ENCODE measurements around the gene CYLC1.

The CYLC1 gene, protein sequence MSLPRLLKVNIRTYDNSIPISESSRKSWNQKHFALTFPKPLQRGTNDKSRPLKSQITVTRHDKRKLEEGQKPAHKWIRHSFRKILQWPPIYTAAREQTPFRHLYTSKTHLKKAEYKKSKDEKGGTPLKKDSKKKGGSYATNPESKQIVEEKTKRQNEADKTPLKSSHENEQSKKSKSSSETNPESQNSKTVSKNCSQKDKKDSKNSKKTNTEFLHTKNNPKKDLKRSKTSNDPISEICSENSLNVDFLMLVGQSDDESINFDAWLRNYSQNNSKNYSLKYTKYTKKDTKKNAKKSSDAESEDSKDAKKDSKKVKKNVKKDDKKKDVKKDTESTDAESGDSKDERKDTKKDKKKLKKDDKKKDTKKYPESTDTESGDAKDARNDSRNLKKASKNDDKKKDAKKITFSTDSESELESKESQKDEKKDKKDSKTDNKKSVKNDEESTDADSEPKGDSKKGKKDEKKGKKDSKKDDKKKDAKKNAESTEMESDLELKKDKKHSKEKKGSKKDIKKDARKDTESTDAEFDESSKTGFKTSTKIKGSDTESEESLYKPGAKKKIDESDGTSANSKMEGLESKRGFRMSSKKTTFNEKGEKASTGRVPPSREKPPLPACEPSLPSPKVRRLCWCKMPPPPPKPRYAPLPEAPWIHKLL

DNA sequence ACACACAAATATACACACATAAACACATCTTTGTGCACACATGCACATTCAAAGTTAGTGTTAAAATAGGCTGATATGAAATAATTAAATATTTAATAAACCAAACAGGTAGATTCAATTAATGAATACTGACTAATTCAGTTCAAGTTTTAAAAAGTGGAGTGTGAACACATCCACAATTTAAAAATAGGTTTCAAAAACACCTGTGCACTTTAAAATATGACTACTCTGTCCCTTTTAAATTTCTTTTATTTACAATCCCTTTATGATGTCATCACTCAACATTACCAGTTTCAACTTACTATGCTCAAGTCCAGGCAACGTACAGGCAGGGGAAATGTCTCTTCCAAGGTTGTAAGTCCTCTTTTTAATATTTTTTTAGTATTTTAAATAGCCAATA, at the start of gene CYLC1:
Gene CYLC1 (plus strand): TSS at position 301 of the 400 bp plus-strand sequence. CDS start 37 bp downstream, at position 338.
- DNase-seq (ENCODE audit: low read depth): no peak
- Histone ChIP-seq H3K27me3 (replicated peaks; ENCODE audit: control insufficient read depth, insufficient read depth, low read length) (no peaks in the 10 kb centered on the region), H3K36me3 (ENCODE audit: control insufficient read depth, insufficient read depth, low read length, severe bottlenecking) (no peaks in the 10 kb centered on the region), H3K9me3 (ENCODE audit: control insufficient read depth, low read length) (peaks cover 3% of the 10 kb centered on the region), H3K4me3 (ENCODE audit: low read length) (no peak within 1 kb of the TSS), H3K9ac (ENCODE audit: low read length) (no peak within 1 kb of the TSS), H3K4me1 (ENCODE audit: control insufficient read depth, insufficient read depth, low read length) (no peaks in the 10 kb centered on the region)

GRCh38 chrX:83819304-83819703, 41.6 kb upstream of the CYLC1 start:
- no peak for DNase-seq (ENCODE audit: low read depth)
- peaks cover 13% of the 10 kb centered on the region for H3K9me3 ChIP-seq (ENCODE audit: control insufficient read depth, low read length)

GRCh38 chrX:83829874-83830273, 31.1 kb upstream of the CYLC1 start:
- no peaks in the 10 kb centered on the region for H3K4me1 ChIP-seq (ENCODE audit: control insufficient read depth, insufficient read depth, low read length)
- H3K27me3 ChIP-seq (replicated peaks; ENCODE audit: control insufficient read depth, insufficient read depth, low read length): no peaks in the 10 kb centered on the region
- no peak overlapping the region for H3K4me3 ChIP-seq (ENCODE audit: low read length)
- H3K9ac ChIP-seq (ENCODE audit: low read length): no peak overlapping the region
- H3K36me3 ChIP-seq (ENCODE audit: control insufficient read depth, insufficient read depth, low read length, severe bottlenecking): no peaks in the 10 kb centered on the region
- DNase-seq (ENCODE audit: low read depth): no peak
- peaks cover 5% of the 10 kb centered on the region for H3K9me3 ChIP-seq (ENCODE audit: control insufficient read depth, low read length)

More at GRCh38 chrX:83819304-83819703, 41.6 kb upstream of the CYLC1 start:
- H3K4me1 ChIP-seq (ENCODE audit: control insufficient read depth, insufficient read depth, low read length): no peaks in the 10 kb centered on the region
- H3K36me3 ChIP-seq (ENCODE audit: control insufficient read depth, insufficient read depth, low read length, severe bottlenecking): no peaks in the 10 kb centered on the region
- H3K4me3 ChIP-seq (ENCODE audit: low read length): no peak overlapping the region
- H3K27me3 ChIP-seq (replicated peaks; ENCODE audit: control insufficient read depth, insufficient read depth, low read length): no peaks in the 10 kb centered on the region
- H3K9ac ChIP-seq (ENCODE audit: low read length): no peak overlapping the region

- no peaks in the 10 kb centered on the region for H3K4me1 ChIP-seq (ENCODE audit: control insufficient read depth, insufficient read depth, low read length)
- H3K27me3 ChIP-seq (replicated peaks; ENCODE audit: control insufficient read depth, insufficient read depth, low read length): no peaks in the 10 kb centered on the region
- H3K36me3 ChIP-seq (ENCODE audit: control insufficient read depth, insufficient read depth, low read length, severe bottlenecking): no peaks in the 10 kb centered on the region
- DNase-seq (ENCODE audit: low read depth): peak; percentile 60
- H3K9ac ChIP-seq (ENCODE audit: low read length): no peak overlapping the region
- peaks cover 4% of the 10 kb centered on the region for H3K9me3 ChIP-seq (ENCODE audit: control insufficient read depth, low read length)
- H3K4me3 ChIP-seq (ENCODE audit: low read length): no peak overlapping the region
Observed at GRCh38 chrX:83845397-83845796, 15.5 kb upstream of the CYLC1 start.

- H3K9ac ChIP-seq (ENCODE audit: low read length): no peak overlapping the region
- H3K4me1 ChIP-seq (ENCODE audit: control insufficient read depth, insufficient read depth, low read length): no peaks in the 10 kb centered on the region
- H3K9me3 ChIP-seq (ENCODE audit: control insufficient read depth, low read length): peaks cover 4% of the 10 kb centered on the region
- H3K27me3 ChIP-seq (replicated peaks; ENCODE audit: control insufficient read depth, insufficient read depth, low read length): no peaks in the 10 kb centered on the region
- H3K36me3 ChIP-seq (ENCODE audit: control insufficient read depth, insufficient read depth, low read length, severe bottlenecking): no peaks in the 10 kb centered on the region
- H3K4me3 ChIP-seq (ENCODE audit: low read length): no peak overlapping the region
- no peak for DNase-seq (ENCODE audit: low read depth)
Observed at GRCh38 chrX:83847339-83847738, 13.6 kb upstream of the CYLC1 start.

DNA sequence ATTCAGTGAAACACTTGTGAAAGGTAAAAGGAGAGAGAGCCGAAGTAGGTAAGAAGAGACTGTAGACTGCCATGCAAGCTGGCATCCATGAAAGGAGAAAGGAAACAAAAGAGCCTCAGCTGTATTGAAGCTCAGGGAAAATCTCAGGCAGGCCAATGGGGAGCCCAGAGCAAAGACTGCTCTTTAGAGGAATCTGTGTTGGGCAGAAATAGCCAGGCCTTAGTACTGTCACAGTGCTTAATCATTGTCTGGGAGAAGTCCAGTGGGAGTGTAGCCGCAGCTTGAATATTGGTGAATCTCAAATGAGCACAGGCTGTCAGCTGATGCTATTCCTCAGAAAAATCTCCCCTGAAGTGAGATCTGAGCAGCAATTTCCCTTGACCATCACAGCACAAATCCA, 27.6 kb downstream of the CYLC1 start:
- no peaks in the 10 kb centered on the region for H3K36me3 ChIP-seq (ENCODE audit: control insufficient read depth, insufficient read depth, low read length, severe bottlenecking)
- DNase-seq (ENCODE audit: low read depth): no peak
- no peak overlapping the region for H3K4me3 ChIP-seq (ENCODE audit: low read length)

DNA sequence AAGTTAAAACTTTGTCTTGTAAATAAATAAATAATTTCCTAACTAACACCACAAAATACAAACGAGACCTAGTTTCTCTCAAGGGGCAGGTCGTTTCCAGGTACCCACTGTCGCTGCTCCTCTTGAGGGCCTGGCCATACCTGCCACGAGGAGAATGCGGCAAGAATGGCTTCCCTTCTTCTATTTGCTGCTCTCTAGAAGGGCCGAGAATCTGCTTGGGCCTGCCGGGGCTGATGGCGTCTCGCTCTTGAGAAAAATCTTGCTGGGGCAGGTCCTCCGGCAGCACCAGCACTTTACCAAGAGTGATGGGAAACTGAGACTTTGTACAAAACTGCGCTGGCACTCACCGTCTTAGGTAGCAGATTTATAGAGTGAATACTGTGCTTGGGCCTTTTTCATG, 31.5 kb downstream of the CYLC1 start:
- no peak overlapping the region for H3K4me3 ChIP-seq (ENCODE audit: low read length)
- H3K4me1 ChIP-seq (ENCODE audit: control insufficient read depth, insufficient read depth, low read length): no peaks in the 10 kb centered on the region
- peaks cover 3% of the 10 kb centered on the region for H3K9me3 ChIP-seq (ENCODE audit: control insufficient read depth, low read length)
- H3K9ac ChIP-seq (ENCODE audit: low read length): no peak overlapping the region
- H3K36me3 ChIP-seq (ENCODE audit: control insufficient read depth, insufficient read depth, low read length, severe bottlenecking): no peaks in the 10 kb centered on the region
- no peaks in the 10 kb centered on the region for H3K27me3 ChIP-seq (replicated peaks; ENCODE audit: control insufficient read depth, insufficient read depth, low read length)
- no peak for DNase-seq (ENCODE audit: low read depth)

More for the DNA sequence above, 27.6 kb downstream of the CYLC1 start:
- H3K27me3 ChIP-seq (replicated peaks; ENCODE audit: control insufficient read depth, insufficient read depth, low read length): no peaks in the 10 kb centered on the region
- no peaks in the 10 kb centered on the region for H3K4me1 ChIP-seq (ENCODE audit: control insufficient read depth, insufficient read depth, low read length)
- H3K9me3 ChIP-seq (ENCODE audit: control insufficient read depth, low read length): peaks cover 3% of the 10 kb centered on the region
- no peak overlapping the region for H3K9ac ChIP-seq (ENCODE audit: low read length)

GRCh38 chrX:83906921-83907320, 46.0 kb downstream of the CYLC1 start:
- H3K27me3 ChIP-seq (replicated peaks; ENCODE audit: control insufficient read depth, insufficient read depth, low read length): no peaks in the 10 kb centered on the region
- DNase-seq (ENCODE audit: low read depth): no peak
- no peaks in the 10 kb centered on the region for H3K9me3 ChIP-seq (ENCODE audit: control insufficient read depth, low read length)
- H3K9ac ChIP-seq (ENCODE audit: low read length): no peak overlapping the region
- H3K4me1 ChIP-seq (ENCODE audit: control insufficient read depth, insufficient read depth, low read length): no peaks in the 10 kb centered on the region
- H3K4me3 ChIP-seq (ENCODE audit: low read length): no peak overlapping the region
- no peaks in the 10 kb centered on the region for H3K36me3 ChIP-seq (ENCODE audit: control insufficient read depth, insufficient read depth, low read length, severe bottlenecking)

- Histone ChIP-seq H3K4me1 (ENCODE audit: control insufficient read depth, insufficient read depth, low read length) (no peaks in the 10 kb centered on the region), H3K4me3 (ENCODE audit: low read length) (no peak overlapping the region), H3K27me3 (replicated peaks; ENCODE audit: control insufficient read depth, insufficient read depth, low read length) (no peaks in the 10 kb centered on the region), H3K36me3 (ENCODE audit: control insufficient read depth, insufficient read depth, low read length, severe bottlenecking) (no peaks in the 10 kb centered on the region), H3K9me3 (ENCODE audit: control insufficient read depth, low read length) (peaks cover 6% of the 10 kb centered on the region), H3K9ac (ENCODE audit: low read length) (no peak overlapping the region)
- peak; percentile 63 for DNase-seq (ENCODE audit: low read depth)
Observed at GRCh38 chrX:83916525-83916924, 55.6 kb downstream of the CYLC1 start.

- H3K4me3 ChIP-seq (ENCODE audit: low read length): no peak overlapping the region
- no peaks in the 10 kb centered on the region for H3K27me3 ChIP-seq (replicated peaks; ENCODE audit: control insufficient read depth, insufficient read depth, low read length)
- H3K9me3 ChIP-seq (ENCODE audit: control insufficient read depth, low read length): no peaks in the 10 kb centered on the region
Observed at GRCh38 chrX:83934220-83934619, 73.3 kb downstream of the CYLC1 start.

More at GRCh38 chrX:83934220-83934619, 73.3 kb downstream of the CYLC1 start:
- peak; percentile 4 for DNase-seq (ENCODE audit: low read depth)
- H3K4me1 ChIP-seq (ENCODE audit: control insufficient read depth, insufficient read depth, low read length): no peaks in the 10 kb centered on the region
- no peak overlapping the region for H3K9ac ChIP-seq (ENCODE audit: low read length)
- no peaks in the 10 kb centered on the region for H3K36me3 ChIP-seq (ENCODE audit: control insufficient read depth, insufficient read depth, low read length, severe bottlenecking)
